LHCN-M2 (cell line): ENCODE measurements around the gene FBXO2. TPM values are rescaled to one million over a fixed set of nuclear protein-coding genes. Genes with fewer than 3 reads are reported as not detected.

Experiments used
- DNase-seq: peaks from one replicate; pipeline ENCODE4 v3.0.0-alpha.2; 2012; ENCODE audit warnings: low read depth
- polyA plus RNA-seq: library from polyadenylated mRNA; unstranded; fragments of >200 nt; gene quantifications from one replicate; pipeline ENCODE4 v1.2.1, GENCODE V29; 2012; ENCODE audit warnings: missing spikeins
- total RNA-seq: library from RNA; depleted of rRNA; stranded (reverse); fragments of >200 nt; gene quantifications from 2 replicates; pipeline ENCODE4 v1.2.3, GENCODE V29; 2014; rRNA removed

The FBXO2 gene, protein sequence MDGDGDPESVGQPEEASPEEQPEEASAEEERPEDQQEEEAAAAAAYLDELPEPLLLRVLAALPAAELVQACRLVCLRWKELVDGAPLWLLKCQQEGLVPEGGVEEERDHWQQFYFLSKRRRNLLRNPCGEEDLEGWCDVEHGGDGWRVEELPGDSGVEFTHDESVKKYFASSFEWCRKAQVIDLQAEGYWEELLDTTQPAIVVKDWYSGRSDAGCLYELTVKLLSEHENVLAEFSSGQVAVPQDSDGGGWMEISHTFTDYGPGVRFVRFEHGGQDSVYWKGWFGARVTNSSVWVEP
- not detected in 2 replicates for total RNA-seq
- 0.10 TPM for polyA plus RNA-seq

DNA sequence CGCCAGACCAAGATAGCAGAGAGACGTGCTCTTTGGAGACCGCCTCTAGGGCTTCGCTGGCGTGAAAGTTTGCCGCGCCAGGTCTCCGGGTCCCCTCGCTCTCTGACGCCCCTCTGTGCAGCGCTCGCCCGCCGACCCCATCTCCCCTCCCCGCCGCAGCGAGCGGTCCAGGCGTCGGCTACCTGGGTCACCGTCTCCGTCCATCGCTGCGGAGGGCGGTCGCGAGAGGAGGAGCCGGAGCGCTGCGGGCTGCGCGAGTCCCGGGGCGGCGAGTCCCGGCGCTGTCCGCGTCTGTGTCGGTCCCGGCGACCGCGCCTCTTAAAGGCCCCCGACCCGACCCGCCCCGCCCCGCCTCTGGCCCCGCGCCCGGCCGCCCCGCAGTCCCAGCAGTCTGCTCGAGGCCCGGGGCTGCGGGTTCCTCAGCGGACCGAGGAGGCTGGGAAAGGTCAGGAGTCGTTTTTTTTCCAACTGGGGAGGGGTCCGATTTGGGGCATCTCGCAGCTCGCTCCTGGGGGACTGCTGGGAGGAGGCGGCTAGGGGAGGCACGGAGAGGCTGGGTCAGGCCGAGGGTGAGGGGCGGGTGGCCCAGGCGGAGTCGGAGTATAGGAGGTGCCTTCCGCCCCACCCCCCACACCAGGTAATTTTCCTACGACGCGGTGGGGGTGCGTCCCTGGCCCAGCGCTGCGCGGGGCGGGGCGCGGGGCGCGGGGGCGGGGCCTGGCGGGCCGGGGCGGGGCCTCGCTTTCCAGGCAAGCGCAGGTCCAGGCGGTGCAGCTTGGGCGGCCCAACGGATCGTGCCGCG is at the start of gene FBXO2, which contains the start of gene FBXO44:
FBXO2 (minus strand) TSS at position 293 of the 802 bp plus-strand sequence; CDS start at position 204, 89 bp downstream.
FBXO44 (plus strand) TSS at position 741 of the 802 bp plus-strand sequence. CDS start 959 bp downstream, outside the sequence.
- no peak for DNase-seq

- DNase-seq = no peak
Measured at GRCh38 chr1:11703357-11704193, 49.3 kb upstream of the FBXO2 start.

DNA sequence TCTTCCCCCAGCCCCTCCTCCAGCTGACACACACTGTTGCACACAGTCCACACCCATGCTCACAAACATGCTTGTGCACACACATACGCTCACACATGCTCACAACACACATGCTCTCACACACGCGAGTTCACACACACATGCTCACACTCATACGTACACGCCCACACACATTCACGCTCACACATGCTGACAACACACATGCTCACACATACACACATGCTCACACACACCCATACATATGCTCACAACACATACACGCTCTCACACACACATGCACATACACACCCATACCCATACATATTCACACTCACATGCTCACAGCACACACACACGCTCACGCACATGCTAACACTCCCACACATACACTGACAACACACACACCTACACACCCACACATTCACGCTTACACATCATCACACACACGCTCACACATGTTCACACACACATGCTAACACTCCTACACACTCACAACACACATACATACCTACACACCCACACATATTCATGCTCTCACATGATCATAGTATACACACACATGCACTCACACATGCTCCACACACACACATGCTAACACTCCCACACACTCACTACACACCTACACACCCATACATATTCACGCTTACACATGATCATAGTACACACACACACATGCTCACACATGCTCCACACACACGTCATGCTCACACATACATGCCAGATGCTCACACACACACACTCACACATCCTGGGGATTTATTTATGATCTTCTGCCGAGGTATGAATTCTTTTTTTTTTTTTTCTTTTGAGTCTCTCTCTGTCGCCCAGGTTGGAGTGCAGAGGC is 48.0 kb upstream of the FBXO2 start:
- no peak for DNase-seq

DNA sequence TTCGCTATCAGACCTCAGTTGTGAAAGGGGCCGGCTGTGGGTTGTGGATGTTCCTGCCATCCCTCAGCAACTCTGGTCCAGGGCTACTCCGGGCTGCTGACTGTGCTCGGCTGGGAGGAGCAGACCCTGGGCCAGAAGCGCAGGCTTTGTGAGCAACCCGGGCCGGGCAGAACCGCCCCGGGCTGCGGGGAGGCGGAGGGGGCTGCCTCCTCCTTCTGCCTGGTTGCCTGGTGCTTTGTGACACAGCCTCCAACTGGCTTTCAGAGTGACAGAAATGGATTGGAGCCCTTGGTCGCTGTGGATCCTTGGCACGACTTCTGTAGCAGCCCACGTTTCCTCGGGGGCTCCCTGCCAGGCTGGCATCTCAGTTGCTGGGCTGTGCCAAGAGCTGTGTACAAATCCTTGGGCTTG is 47.3 kb upstream of the FBXO2 start:
- no peak for DNase-seq

- no peak for DNase-seq
Measured at GRCh38 chr1:11700601-11701467, 46.6 kb upstream of the FBXO2 start.

DNA sequence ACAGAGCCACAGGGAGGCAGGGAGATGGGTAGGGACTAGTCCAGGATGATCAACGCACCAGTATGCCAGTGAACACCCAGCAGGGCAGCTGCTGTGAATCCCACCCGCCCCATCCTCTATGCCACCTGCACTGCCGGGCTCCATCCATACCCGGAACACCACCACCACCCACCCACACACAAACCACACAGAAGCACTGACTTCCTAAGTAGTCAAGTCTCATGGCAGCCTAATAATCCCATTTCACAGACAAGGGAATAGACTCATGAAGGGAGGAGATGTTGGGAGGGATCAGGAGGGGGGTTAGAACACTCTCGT is 43.6 kb upstream of the FBXO2 start:
- no peak for DNase-seq

- DNase-seq = no peak
Measured at GRCh38 chr1:11697188-11697892, 43.1 kb upstream of the FBXO2 start.

- no peak for DNase-seq
Measured at GRCh38 chr1:11695861-11696260, 41.6 kb upstream of the FBXO2 start.

- no peak for DNase-seq
Measured at GRCh38 chr1:11693917-11694316, 39.7 kb upstream of the FBXO2 start.

- peak; percentile 82 for DNase-seq
Measured at GRCh38 chr1:11693024-11693590, 38.9 kb upstream of the FBXO2 start.

GRCh38 chr1:11691928-11692711 is 37.9 kb upstream of the FBXO2 start:
- DNase-seq = no peak

GRCh38 chr1:11691302-11691914 is 37.2 kb upstream of the FBXO2 start, which contains the start of gene DRAXIN:
DRAXIN (plus strand) TSS chr1:11691710; CDS start chr1:11706259, 14,549 bp downstream.
- no peak for DNase-seq

DNA sequence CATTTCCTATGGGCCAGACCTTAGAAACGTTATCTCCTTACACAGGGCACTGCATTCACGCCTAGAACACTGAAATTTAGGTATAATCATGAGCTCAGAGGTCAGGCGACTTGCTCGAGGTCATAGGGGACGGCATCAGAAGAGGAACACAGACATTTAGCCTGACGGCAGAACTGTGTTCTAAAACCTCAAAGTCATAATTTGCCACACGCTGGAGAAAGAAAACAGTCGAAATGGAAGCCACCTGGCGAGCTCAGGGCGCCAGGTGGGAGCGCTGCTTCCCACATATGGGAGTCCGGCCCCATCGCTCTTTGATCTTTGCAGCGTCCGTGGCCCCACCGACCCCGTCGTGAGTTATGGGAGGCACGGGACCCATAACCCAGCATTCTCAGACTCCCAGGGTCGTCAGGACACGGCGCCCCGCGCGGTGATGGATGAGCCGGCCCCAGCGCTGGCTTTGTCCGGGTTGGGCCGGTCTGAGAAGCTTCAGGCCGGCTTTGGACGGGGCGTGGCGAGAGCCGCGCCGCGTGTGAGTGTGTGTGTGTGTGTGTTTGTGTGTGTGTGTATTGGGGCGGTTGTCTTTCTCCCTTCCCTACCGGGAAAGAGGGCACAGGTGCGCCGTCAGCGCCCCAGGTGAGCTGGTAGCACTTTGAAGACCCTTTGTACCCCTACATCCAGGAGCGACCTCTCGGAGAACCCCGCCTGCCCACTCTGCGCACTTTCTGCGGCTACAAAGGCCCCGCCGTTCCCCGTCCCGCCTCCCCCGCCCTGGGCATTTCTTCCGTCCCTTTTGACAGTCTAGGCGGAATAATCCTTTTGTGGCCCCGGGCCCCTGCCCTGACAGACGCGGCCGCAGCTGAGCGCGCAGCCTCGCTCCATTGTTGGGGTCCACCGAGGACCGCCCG is 36.4 kb upstream of the FBXO2 start:
- no peak for DNase-seq

DNA sequence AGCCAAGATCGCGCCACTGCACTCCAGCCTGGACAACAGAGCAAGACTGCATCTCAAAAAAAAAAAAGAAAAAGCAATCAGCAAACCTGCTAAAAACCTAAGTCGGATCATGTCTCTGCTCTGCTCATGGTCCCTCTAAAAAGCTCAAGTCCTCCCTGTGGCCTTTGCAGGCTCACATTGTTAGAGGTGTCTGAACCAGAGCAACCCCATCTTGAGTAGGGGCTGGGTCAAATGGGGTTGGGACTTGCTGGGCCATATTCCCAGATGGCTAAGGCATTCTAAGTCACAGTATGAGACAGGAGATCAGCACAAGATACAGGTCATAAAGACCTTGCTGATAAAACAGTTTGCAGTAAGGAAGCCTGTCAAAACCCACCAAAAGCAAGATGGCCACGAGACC is 34.3 kb upstream of the FBXO2 start:
- no peak for DNase-seq

GRCh38 chr1:11685210-11685752 is 31.1 kb upstream of the FBXO2 start:
- no peak for DNase-seq

- DNase-seq = no peak
Measured at GRCh38 chr1:11684070-11684469, 29.8 kb upstream of the FBXO2 start.
